BE2C (cell line): ENCODE measurements around the gene MDK.

ENCODE experiments used
- DNase-seq: peaks from one replicate; pipeline ENCODE4 v3.0.0-alpha.2; 2020
- H3K27me3 ChIP-seq: fragments of 250-450 bp; sonication (Bioruptor Pico); 2 replicates; pipeline ENCODE4 v1.5.1; 2020; ENCODE audit warnings: mild to moderate bottlenecking
- H3K36me3 ChIP-seq: fragments of 250-450 bp; sonication (Bioruptor Pico); 2 replicates; pipeline ENCODE4 v1.5.1; 2020; ENCODE audit warnings: mild to moderate bottlenecking
- H3K4me1 ChIP-seq: fragments of 250-450 bp; sonication (Bioruptor Pico); 2 replicates; pipeline ENCODE4 v1.5.1; 2020
- H3K4me3 ChIP-seq: 2 replicates; pipeline ENCODE4 v1.5.1; 2011; ENCODE audit warnings: low read depth, low read length
- H3K9me3 ChIP-seq: fragments of 250-450 bp; sonication (Bioruptor Pico); 2 replicates; pipeline ENCODE4 v1.5.1; 2020
- CTCF ChIP-seq: IDR thresholded peaks from 2 replicates; pipeline ENCODE4 v1.5.1; 2012; ENCODE audit warnings: mild to moderate bottlenecking, low read depth, low read length

MDK gene

GRCh38 chr11:46338988-46339666 is 42.3 kb upstream of the MDK start:
- no peaks in the 10 kb centered on the region for H3K9me3 ChIP-seq
- DNase-seq: peak; percentile 28
- H3K4me1 ChIP-seq: no peaks in the 10 kb centered on the region
- H3K4me3 ChIP-seq: peak overlapping the region; percentile 26; the same call in 1 of the 2 replicates
- H3K36me3 ChIP-seq: no peaks in the 10 kb centered on the region
- no peak for TF ChIP-seq CTCF
- peaks cover 1% of the 10 kb centered on the region for H3K27me3 ChIP-seq

GRCh38 chr11:46339816-46340215 is 41.7 kb upstream of the MDK start:
- Histone ChIP-seq H3K4me3 (no peak overlapping the region), H3K27me3 (no peaks in the 10 kb centered on the region), H3K9me3 (no peaks in the 10 kb centered on the region), H3K4me1 (no peaks in the 10 kb centered on the region), H3K36me3 (no peaks in the 10 kb centered on the region)
- no peak for TF ChIP-seq CTCF
- DNase-seq: no peak

- Histone ChIP-seq H3K4me3 (no peak overlapping the region), H3K4me1 (no peaks in the 10 kb centered on the region), H3K36me3 (no peaks in the 10 kb centered on the region), H3K27me3 (no peaks in the 10 kb centered on the region), H3K9me3 (no peaks in the 10 kb centered on the region)
- no peak for DNase-seq
- no peak for TF ChIP-seq CTCF
Observed at GRCh38 chr11:46341454-46341853, 40.0 kb upstream of the MDK start.

GRCh38 chr11:46342239-46342638 is 39.2 kb upstream of the MDK start:
- no peaks in the 10 kb centered on the region for H3K27me3 ChIP-seq
- no peak for TF ChIP-seq CTCF
- H3K36me3 ChIP-seq: no peaks in the 10 kb centered on the region
- H3K4me1 ChIP-seq: no peaks in the 10 kb centered on the region
- no peaks in the 10 kb centered on the region for H3K9me3 ChIP-seq
- H3K4me3 ChIP-seq: no peak overlapping the region
- DNase-seq: no peak

DNA sequence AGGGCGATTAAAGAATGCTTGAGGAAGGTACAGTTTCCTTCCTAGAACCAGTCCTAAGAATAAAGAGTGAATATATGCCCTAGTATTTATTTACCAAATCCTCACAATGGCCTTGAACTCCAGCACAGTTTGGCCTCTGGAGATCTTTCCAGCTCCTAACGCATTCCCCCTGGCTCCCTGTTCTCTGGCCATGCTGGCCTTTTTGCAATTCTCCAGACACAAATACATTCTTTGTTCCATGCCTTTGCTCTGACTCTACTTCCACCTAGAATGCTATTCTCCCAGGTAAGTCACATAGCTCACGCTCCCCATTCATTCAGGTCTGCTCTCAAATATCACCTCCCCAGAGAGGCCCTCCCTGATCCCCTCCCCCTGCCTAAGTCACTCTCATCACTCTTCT is 37.9 kb upstream of the MDK start:
- DNase-seq: no peak
- no peaks in the 10 kb centered on the region for H3K27me3 ChIP-seq

More for the DNA sequence above, 37.9 kb upstream of the MDK start:
- Histone ChIP-seq H3K4me1 (no peaks in the 10 kb centered on the region), H3K36me3 (no peaks in the 10 kb centered on the region), H3K9me3 (no peaks in the 10 kb centered on the region), H3K4me3 (no peak overlapping the region)
- no peak for TF ChIP-seq CTCF
